ENCODE data around the gene EIF6. TPM values are rescaled to one million over a fixed set of nuclear protein-coding genes. Genes with fewer than 3 reads are reported as not detected.

The EIF6 gene
- total RNA-seq, 2 donors from 2014 or later = 127 to 132 TPM

DNA sequence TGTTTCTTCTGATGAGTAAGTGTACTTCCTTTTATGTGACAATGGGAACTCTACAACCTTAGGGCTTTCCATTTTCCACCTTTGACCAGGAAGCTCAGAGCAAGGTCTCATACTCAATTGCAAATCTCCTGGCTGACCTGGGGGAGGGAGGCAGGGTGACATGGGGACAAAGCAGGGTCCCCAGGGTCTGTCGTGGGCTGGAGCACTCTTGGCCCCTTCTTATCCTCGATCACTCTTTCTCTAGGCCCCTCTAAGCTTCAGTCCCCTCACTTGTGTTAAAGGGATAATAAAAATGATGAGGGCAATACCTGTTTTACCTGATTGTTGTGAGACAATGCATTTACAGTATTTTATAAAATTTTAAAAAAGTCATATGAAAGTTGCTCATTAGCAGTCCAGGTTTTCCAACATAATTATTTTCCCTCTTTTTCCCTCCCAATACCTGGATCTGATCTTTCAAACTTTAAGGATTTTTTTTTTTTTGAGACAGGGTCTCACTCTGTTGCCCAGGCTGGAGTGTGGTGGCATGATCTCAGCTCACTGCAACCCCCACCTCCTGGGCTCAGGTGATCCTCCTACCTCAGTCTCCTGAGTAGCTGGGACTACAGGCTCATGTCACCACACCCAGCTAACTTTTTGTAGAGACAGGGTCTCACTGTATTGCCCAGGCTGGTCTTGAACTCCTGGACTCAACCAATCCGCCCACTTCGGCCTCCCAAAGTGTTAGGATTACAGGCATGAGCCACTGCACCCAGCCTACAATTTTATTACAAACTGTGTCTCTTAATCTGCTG is 16.1 kb upstream of the EIF6 start:
- 84% methylated on average over 4 of the region's 4 CpGs; no CpG with 5 or more reads in 1 of the 2 experiments for WGBS, 2 experiments (ENCODE audit: insufficient coverage in 1 of 2, insufficient read length in 1 of 2)
- Histone ChIP-seq H3K27me3 (ENCODE audit: control insufficient read depth, insufficient read depth, low read length, poor library complexity, severe bottlenecking) (no peaks in the 10 kb centered on the region), H3K4me3 (ENCODE audit: low read length) (no peak overlapping the region), H3K9me3 (ENCODE audit: control insufficient read depth, low read length) (no peaks in the 10 kb centered on the region), H3K27ac (ENCODE audit: low read depth, low read length) (no peak overlapping the region), H3K36me3 (ENCODE audit: control insufficient read depth, insufficient read depth, low read length) (peaks cover 20% of the 10 kb centered on the region), H3K4me1 (ENCODE audit: control insufficient read depth, insufficient read depth, low read length) (no peaks in the 10 kb centered on the region), H3K9ac (ENCODE audit: extremely low read depth, low read length, poor library complexity, severe bottlenecking) (no peak overlapping the region)
- Mint-ChIP-seq H3K4me1 (peaks cover 5% of the 10 kb centered on the region), H3K27ac (no peak overlapping the region), H3K36me3 (ENCODE audit: low read depth) (peaks cover 5% of the 10 kb centered on the region), H3K27me3 (ENCODE audit: insufficient read depth) (peaks cover 16% of the 10 kb centered on the region), H3K9me3 (no peaks in the 10 kb centered on the region), H3K4me3 (no peak overlapping the region)
- DNase-seq = no peak
- no peak for TF ChIP-seq CTCF (conservative IDR thresholded peaks at IDR 0.05)

- no peak for TF ChIP-seq CTCF (conservative IDR thresholded peaks at IDR 0.05)
- WGBS, 2 experiments (ENCODE audit: insufficient coverage in 1 of 2, insufficient read length in 1 of 2) = 87 to 92% methylated on average over 4 of the region's 4 CpGs
- H3K27ac Mint-ChIP-seq = peak overlapping the region; percentile 2
Measured at GRCh38 chr20:35299780-35300179, 15.2 kb upstream of the EIF6 start.

DNA sequence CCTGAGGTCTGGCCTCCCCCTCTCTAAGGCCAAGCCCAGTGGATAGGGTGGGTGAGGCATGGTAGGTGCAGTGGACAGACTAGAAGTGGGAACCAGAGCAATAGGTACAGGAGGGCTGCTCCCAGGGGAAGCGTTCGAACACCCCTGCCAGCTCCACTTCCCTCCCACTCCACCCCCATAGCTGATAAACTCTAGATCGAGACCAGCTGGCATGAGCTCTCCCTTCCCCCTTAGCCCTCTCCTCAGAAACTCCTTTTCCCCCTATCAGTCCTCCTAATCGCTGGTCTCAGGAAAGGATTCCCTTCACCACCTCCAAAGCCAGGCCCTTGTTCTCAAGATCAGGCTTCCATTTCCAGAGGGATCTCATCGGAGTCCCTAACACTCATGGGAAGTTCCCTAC is 13.7 kb upstream of the EIF6 start:
- 84 to 86% methylated on average over 5 of the region's 5 CpGs for WGBS, 2 experiments (ENCODE audit: insufficient coverage in 1 of 2, insufficient read length in 1 of 2)
- TF ChIP-seq CTCF (conservative IDR thresholded peaks at IDR 0.05) = no peak

More at GRCh38 chr20:35299780-35300179, 15.2 kb upstream of the EIF6 start:
- Histone ChIP-seq H3K4me3 (ENCODE audit: low read length) (no peak overlapping the region), H3K9ac (ENCODE audit: extremely low read depth, low read length, poor library complexity, severe bottlenecking) (no peak overlapping the region), H3K4me1 (ENCODE audit: control insufficient read depth, insufficient read depth, low read length) (no peaks in the 10 kb centered on the region), H3K9me3 (ENCODE audit: control insufficient read depth, low read length) (no peaks in the 10 kb centered on the region), H3K27me3 (ENCODE audit: control insufficient read depth, insufficient read depth, low read length, poor library complexity, severe bottlenecking) (no peaks in the 10 kb centered on the region), H3K27ac (ENCODE audit: low read depth, low read length) (no peak overlapping the region), H3K36me3 (ENCODE audit: control insufficient read depth, insufficient read depth, low read length) (peaks cover 12% of the 10 kb centered on the region)
- Mint-ChIP-seq H3K9me3 (no peaks in the 10 kb centered on the region), H3K4me3 (no peak overlapping the region), H3K27me3 (ENCODE audit: insufficient read depth) (peaks cover 16% of the 10 kb centered on the region), H3K4me1 (peaks cover 6% of the 10 kb centered on the region), H3K36me3 (ENCODE audit: low read depth) (peaks cover 2% of the 10 kb centered on the region)
- no peak for DNase-seq

More for the DNA sequence above, 13.7 kb upstream of the EIF6 start:
- no peaks in the 10 kb centered on the region for H3K9me3 ChIP-seq (ENCODE audit: control insufficient read depth, low read length)
- peaks cover 2% of the 10 kb centered on the region for H3K36me3 Mint-ChIP-seq (ENCODE audit: low read depth)
- H3K4me1 ChIP-seq (ENCODE audit: control insufficient read depth, insufficient read depth, low read length) = no peaks in the 10 kb centered on the region
- no peak overlapping the region for H3K27ac Mint-ChIP-seq
- H3K27ac ChIP-seq (ENCODE audit: low read depth, low read length) = no peak overlapping the region
- H3K27me3 ChIP-seq (ENCODE audit: control insufficient read depth, insufficient read depth, low read length, poor library complexity, severe bottlenecking) = no peaks in the 10 kb centered on the region
- peaks cover 16% of the 10 kb centered on the region for H3K27me3 Mint-ChIP-seq (ENCODE audit: insufficient read depth)
- H3K9ac ChIP-seq (ENCODE audit: extremely low read depth, low read length, poor library complexity, severe bottlenecking) = no peak overlapping the region
- H3K4me1 Mint-ChIP-seq = peaks cover 10% of the 10 kb centered on the region
- H3K4me3 Mint-ChIP-seq = no peak overlapping the region
- no peaks in the 10 kb centered on the region for H3K9me3 Mint-ChIP-seq
- peaks cover 8% of the 10 kb centered on the region for H3K36me3 ChIP-seq (ENCODE audit: control insufficient read depth, insufficient read depth, low read length)
- DNase-seq = no peak
- no peak overlapping the region for H3K4me3 ChIP-seq (ENCODE audit: low read length)
